ENCODE results near the gene RHOT2.

The RHOT2 gene

GRCh38 chr16:666572-666971 is 1.4 kb upstream of the RHOT2 start:
- Histone ChIP-seq H3K4me1 (ENCODE audit: insufficient read depth, low read length) (peaks cover 4% of the 10 kb centered on the region; the same call in 1 of the 2 replicates), H3K9me3 (ENCODE audit: control insufficient read depth, insufficient read depth, low read length) (no peaks in the 10 kb centered on the region), H3K36me3 (ENCODE audit: insufficient read depth, low read length) (peaks cover 16% of the 10 kb centered on the region; the same call in 1 of the 2 replicates), H3K9ac (ENCODE audit: low read depth, low read length) (no peak overlapping the region)

- Histone ChIP-seq H3K4me1 (ENCODE audit: insufficient read depth, low read length) (peaks cover 4% of the 10 kb centered on the region; the same call in 1 of the 2 replicates), H3K9me3 (ENCODE audit: control insufficient read depth, insufficient read depth, low read length) (no peaks in the 10 kb centered on the region), H3K36me3 (ENCODE audit: insufficient read depth, low read length) (peaks cover 19% of the 10 kb centered on the region; the same call in 1 of the 2 replicates), H3K9ac (ENCODE audit: low read depth, low read length) (no peak overlapping the region)
These were observed 686 bp upstream of the RHOT2 start for GRCh38 chr16:667113-667779.

GRCh38 chr16:668519-669171 is 713 bp downstream of the RHOT2 start:
- H3K9ac ChIP-seq (ENCODE audit: low read depth, low read length): peak overlapping the region; percentile 87
- peaks cover 26% of the 10 kb centered on the region for H3K36me3 ChIP-seq (ENCODE audit: insufficient read depth, low read length)
- peaks cover 4% of the 10 kb centered on the region; the same call in 1 of the 2 replicates for H3K4me1 ChIP-seq (ENCODE audit: insufficient read depth, low read length)
- H3K9me3 ChIP-seq (ENCODE audit: control insufficient read depth, insufficient read depth, low read length): no peaks in the 10 kb centered on the region

- peaks cover 4% of the 10 kb centered on the region; the same call in 1 of the 2 replicates for H3K4me1 ChIP-seq (ENCODE audit: insufficient read depth, low read length)
- no peaks in the 10 kb centered on the region for H3K9me3 ChIP-seq (ENCODE audit: control insufficient read depth, insufficient read depth, low read length)
- peaks cover 26% of the 10 kb centered on the region for H3K36me3 ChIP-seq (ENCODE audit: insufficient read depth, low read length)
- H3K9ac ChIP-seq (ENCODE audit: low read depth, low read length): no peak overlapping the region
These were observed 1.7 kb downstream of the RHOT2 start for GRCh38 chr16:669666-670065.

- no peaks in the 10 kb centered on the region for H3K9me3 ChIP-seq (ENCODE audit: control insufficient read depth, insufficient read depth, low read length)
- H3K9ac ChIP-seq (ENCODE audit: low read depth, low read length): no peak overlapping the region
- H3K36me3 ChIP-seq (ENCODE audit: insufficient read depth, low read length): peaks cover 26% of the 10 kb centered on the region
- peaks cover 4% of the 10 kb centered on the region; the same call in 1 of the 2 replicates for H3K4me1 ChIP-seq (ENCODE audit: insufficient read depth, low read length)
These were observed 2.8 kb downstream of the RHOT2 start for GRCh38 chr16:670485-671352.

- Histone ChIP-seq H3K9ac (ENCODE audit: low read depth, low read length) (no peak overlapping the region), H3K36me3 (ENCODE audit: insufficient read depth, low read length) (peaks cover 26% of the 10 kb centered on the region)
These were observed 3.6 kb downstream of the RHOT2 start for GRCh38 chr16:671353-672131.

GRCh38 chr16:672371-672770 is 4.4 kb downstream of the RHOT2 start:
- H3K9ac ChIP-seq (ENCODE audit: low read depth, low read length): no peak overlapping the region
- no peaks in the 10 kb centered on the region for H3K9me3 ChIP-seq (ENCODE audit: control insufficient read depth, insufficient read depth, low read length)
- H3K36me3 ChIP-seq (ENCODE audit: insufficient read depth, low read length): peaks cover 26% of the 10 kb centered on the region
- peaks cover 3% of the 10 kb centered on the region; the same call in 1 of the 2 replicates for H3K4me1 ChIP-seq (ENCODE audit: insufficient read depth, low read length)

More at GRCh38 chr16:671353-672131, 3.6 kb downstream of the RHOT2 start:
- Histone ChIP-seq H3K9me3 (ENCODE audit: control insufficient read depth, insufficient read depth, low read length) (no peaks in the 10 kb centered on the region), H3K4me1 (ENCODE audit: insufficient read depth, low read length) (peaks cover 4% of the 10 kb centered on the region; the same call in 1 of the 2 replicates)

GRCh38 chr16:672851-673250 is 4.9 kb downstream of the RHOT2 start:
- H3K4me1 ChIP-seq (ENCODE audit: insufficient read depth, low read length): no peaks in the 10 kb centered on the region; the same call in 1 of the 2 replicates
- H3K9me3 ChIP-seq (ENCODE audit: control insufficient read depth, insufficient read depth, low read length): no peaks in the 10 kb centered on the region
- peaks cover 26% of the 10 kb centered on the region for H3K36me3 ChIP-seq (ENCODE audit: insufficient read depth, low read length)
- no peak overlapping the region for H3K9ac ChIP-seq (ENCODE audit: low read depth, low read length)

- peaks cover 26% of the 10 kb centered on the region for H3K36me3 ChIP-seq (ENCODE audit: insufficient read depth, low read length)
- no peaks in the 10 kb centered on the region for H3K9me3 ChIP-seq (ENCODE audit: control insufficient read depth, insufficient read depth, low read length)
- H3K9ac ChIP-seq (ENCODE audit: low read depth, low read length): no peak overlapping the region
- no peaks in the 10 kb centered on the region; the same call in 1 of the 2 replicates for H3K4me1 ChIP-seq (ENCODE audit: insufficient read depth, low read length)
These were observed 5.6 kb downstream of the RHOT2 start for GRCh38 chr16:673399-673991.

- Histone ChIP-seq H3K9ac (ENCODE audit: low read depth, low read length) (no peak overlapping the region), H3K36me3 (ENCODE audit: insufficient read depth, low read length) (peaks cover 26% of the 10 kb centered on the region)
These were observed 6.4 kb downstream of the RHOT2 start for GRCh38 chr16:674214-674881.

GRCh38 chr16:674968-675883 is 7.3 kb downstream of the RHOT2 start, which contains the start of gene RHBDL1:
Gene RHBDL1, plus strand, starts transcription at chr16:675671. Its CDS starts 120 bp downstream, at chr16:675791.
- peaks cover 19% of the 10 kb centered on the region for H3K36me3 ChIP-seq (ENCODE audit: insufficient read depth, low read length)
- no peaks in the 10 kb centered on the region for H3K9me3 ChIP-seq (ENCODE audit: control insufficient read depth, insufficient read depth, low read length)
- H3K4me1 ChIP-seq (ENCODE audit: insufficient read depth, low read length): no peaks in the 10 kb centered on the region
- peak within 1 kb of the TSS; percentile 41; the same call in 1 of the 2 replicates for H3K9ac ChIP-seq (ENCODE audit: low read depth, low read length)

More at GRCh38 chr16:674214-674881, 6.4 kb downstream of the RHOT2 start:
- no peaks in the 10 kb centered on the region for H3K4me1 ChIP-seq (ENCODE audit: insufficient read depth, low read length)
- no peaks in the 10 kb centered on the region for H3K9me3 ChIP-seq (ENCODE audit: control insufficient read depth, insufficient read depth, low read length)

- no peaks in the 10 kb centered on the region for H3K4me1 ChIP-seq (ENCODE audit: insufficient read depth, low read length)
- H3K9me3 ChIP-seq (ENCODE audit: control insufficient read depth, insufficient read depth, low read length): no peaks in the 10 kb centered on the region
- peak overlapping the region; percentile 41; the same call in 1 of the 2 replicates for H3K9ac ChIP-seq (ENCODE audit: low read depth, low read length)
- H3K36me3 ChIP-seq (ENCODE audit: insufficient read depth, low read length): peaks cover 11% of the 10 kb centered on the region
These were observed 8.1 kb downstream of the RHOT2 start for GRCh38 chr16:675884-676564.

Data from ES-I3 (cell line).